Progenitor cell of endocrine pancreas (in vitro differentiated cells): ENCODE data around the gene ARHGEF10L. TPM values are rescaled to one million over a fixed set of nuclear protein-coding genes. Genes with fewer than 3 reads are reported as not detected.
A peak's percentile ranks its signal among the peaks of the same experiment; 100 is the strongest.

Experiments
- DNase-seq: peaks from one replicate; pipeline ENCODE4 v3.0.0; 2021; ENCODE audit warnings: low spot score; ENCODE audit not compliant: unreplicated experiment
- H3K27ac Mint-ChIP-seq: 2 replicates; pipeline ENCODE4 v1.8.0; 2021; ENCODE audit warnings: mild to moderate bottlenecking, moderate library complexity, mixed read lengths
- H3K27me3 Mint-ChIP-seq: 2 replicates; pipeline ENCODE4 v1.8.0; 2021; ENCODE audit warnings: mixed read lengths
- H3K36me3 Mint-ChIP-seq: 2 replicates; pipeline ENCODE4 v1.8.0; 2022; ENCODE audit warnings: mixed read lengths; ENCODE audit not compliant: insufficient read depth
- H3K4me1 Mint-ChIP-seq: 2 replicates; pipeline ENCODE4 v1.8.0; 2021; ENCODE audit warnings: low read depth, mixed read lengths
- H3K4me3 Mint-ChIP-seq: 2 replicates; pipeline ENCODE4 v1.8.0; 2021; ENCODE audit warnings: low read depth, mild to moderate bottlenecking, moderate library complexity, mixed read lengths
- H3K9me3 Mint-ChIP-seq: 2 replicates; pipeline ENCODE4 v1.8.0; 2021; ENCODE audit warnings: low read depth, mixed read lengths
- total RNA-seq: library from RNA; stranded (reverse); gene quantifications from 2 replicates; pipeline ENCODE4 v1.2.1, GENCODE V29; 2021
- TF ChIP-seq, protein P1 (sequence below): fragments of 200-600 bp; sonication (generic); IDR thresholded peaks from one replicate; pipeline ENCODE4 v1.5.0; 2021; ENCODE audit warnings: antibody characterized with exemption, mild to moderate bottlenecking; ENCODE audit not compliant: unreplicated experiment

The ARHGEF10L gene
- total RNA-seq, 1 donor from 2014 or later = 31.3 TPM

DNA sequence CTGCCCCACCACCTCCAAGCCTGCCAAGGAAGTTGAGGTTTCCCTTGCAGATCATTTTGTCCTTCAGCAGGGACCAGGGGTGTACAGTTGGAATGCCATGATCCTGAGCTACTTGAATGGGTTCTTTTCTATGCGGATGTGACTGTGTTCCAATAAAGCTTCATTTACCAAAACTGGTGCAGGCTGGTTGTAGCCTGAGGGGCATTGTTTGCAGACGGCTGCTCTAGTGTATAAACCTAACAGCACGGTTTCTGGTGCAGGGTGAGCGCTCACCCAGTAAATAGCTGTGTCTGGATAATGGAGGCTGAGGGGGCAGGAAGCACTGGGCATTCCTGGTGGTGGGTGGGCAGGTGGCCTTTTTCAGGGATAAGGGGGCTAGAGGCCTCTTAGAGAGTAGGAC lies 142.9 kb downstream of the ARHGEF10L start:
- TF ChIP-seq, protein P1, sequence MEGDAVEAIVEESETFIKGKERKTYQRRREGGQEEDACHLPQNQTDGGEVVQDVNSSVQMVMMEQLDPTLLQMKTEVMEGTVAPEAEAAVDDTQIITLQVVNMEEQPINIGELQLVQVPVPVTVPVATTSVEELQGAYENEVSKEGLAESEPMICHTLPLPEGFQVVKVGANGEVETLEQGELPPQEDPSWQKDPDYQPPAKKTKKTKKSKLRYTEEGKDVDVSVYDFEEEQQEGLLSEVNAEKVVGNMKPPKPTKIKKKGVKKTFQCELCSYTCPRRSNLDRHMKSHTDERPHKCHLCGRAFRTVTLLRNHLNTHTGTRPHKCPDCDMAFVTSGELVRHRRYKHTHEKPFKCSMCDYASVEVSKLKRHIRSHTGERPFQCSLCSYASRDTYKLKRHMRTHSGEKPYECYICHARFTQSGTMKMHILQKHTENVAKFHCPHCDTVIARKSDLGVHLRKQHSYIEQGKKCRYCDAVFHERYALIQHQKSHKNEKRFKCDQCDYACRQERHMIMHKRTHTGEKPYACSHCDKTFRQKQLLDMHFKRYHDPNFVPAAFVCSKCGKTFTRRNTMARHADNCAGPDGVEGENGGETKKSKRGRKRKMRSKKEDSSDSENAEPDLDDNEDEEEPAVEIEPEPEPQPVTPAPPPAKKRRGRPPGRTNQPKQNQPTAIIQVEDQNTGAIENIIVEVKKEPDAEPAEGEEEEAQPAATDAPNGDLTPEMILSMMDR = no peak
- H3K9me3 Mint-ChIP-seq = no peaks in the 10 kb centered on the region
- no peak for DNase-seq
- H3K4me3 Mint-ChIP-seq = no peak overlapping the region
- no peak overlapping the region for H3K27ac Mint-ChIP-seq
- H3K36me3 Mint-ChIP-seq = peaks cover 5% of the 10 kb centered on the region
- H3K4me1 Mint-ChIP-seq = peaks cover 3% of the 10 kb centered on the region
- no peaks in the 10 kb centered on the region for H3K27me3 Mint-ChIP-seq

DNA sequence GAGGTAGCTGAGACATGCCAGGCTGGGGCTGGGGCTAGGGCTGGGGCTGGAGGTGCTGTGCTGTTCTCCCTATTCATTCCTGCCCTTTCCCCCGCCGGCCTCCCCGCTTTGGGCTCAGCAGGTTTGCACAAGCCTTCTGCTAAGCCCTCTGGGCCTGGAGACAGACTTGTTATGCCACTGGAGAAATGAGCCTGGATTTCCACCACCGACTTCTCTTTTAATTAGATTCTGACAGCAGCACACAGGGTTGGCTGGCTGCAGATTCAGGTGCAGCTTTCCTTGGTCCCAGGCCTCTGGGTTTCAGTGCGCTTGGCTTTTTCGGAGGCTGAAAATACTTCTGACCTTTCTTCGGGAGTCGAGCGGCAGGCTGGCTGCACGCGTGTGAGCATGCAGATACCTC lies 144.1 kb downstream of the ARHGEF10L start:
- Mint-ChIP-seq H3K9me3 (no peaks in the 10 kb centered on the region), H3K4me1 (peaks cover 3% of the 10 kb centered on the region), H3K4me3 (no peak overlapping the region), H3K27ac (no peak overlapping the region), H3K27me3 (no peaks in the 10 kb centered on the region), H3K36me3 (peaks cover 7% of the 10 kb centered on the region)
- TF ChIP-seq, protein P1 = no peak
- DNase-seq = no peak

DNA sequence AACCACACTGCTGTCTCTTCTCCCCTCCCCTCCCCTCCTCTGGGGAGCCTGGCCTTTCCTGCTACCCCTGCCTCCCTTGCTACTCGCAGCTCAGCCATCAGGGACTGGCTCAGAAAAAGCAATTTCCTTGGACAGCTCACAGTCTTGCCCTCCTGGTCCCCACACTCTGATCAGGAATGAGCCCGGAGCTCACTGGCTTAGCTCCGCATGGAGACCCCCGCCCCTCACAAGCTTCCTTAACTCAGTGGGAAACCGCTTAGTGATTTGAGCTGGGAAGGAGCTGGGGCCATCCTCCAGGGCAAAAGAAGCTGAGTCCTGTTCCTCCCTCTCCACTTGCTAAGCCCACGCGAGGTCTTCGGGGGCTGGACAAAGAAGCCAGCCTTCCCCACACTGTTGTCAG lies 145.3 kb downstream of the ARHGEF10L start:
- DNase-seq = no peak
- TF ChIP-seq, protein P1 = no peak
- peaks cover 10% of the 10 kb centered on the region for H3K36me3 Mint-ChIP-seq

DNA sequence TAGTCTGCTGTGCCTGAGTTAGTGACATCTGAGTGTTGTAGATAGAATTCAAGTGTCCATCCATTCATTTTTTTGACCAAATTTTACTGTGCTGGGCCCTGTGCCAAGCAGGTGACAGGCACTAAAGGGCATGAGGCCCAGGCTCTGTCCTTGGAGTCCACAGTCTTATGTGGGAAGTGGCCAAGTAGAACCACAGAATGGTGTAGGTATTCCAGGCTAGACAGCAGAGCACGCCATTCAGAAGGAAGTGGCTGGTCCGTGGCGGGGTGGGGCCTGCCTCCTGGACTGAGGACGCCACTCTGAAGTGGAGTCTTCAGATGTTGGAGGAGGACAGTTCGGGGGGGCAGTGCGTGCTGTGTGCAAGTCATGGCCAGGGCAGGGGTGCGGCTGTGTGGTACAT lies 146.8 kb downstream of the ARHGEF10L start:
- Mint-ChIP-seq H3K4me3 (no peak overlapping the region), H3K27me3 (no peaks in the 10 kb centered on the region), H3K9me3 (no peaks in the 10 kb centered on the region), H3K27ac (no peak overlapping the region), H3K36me3 (peaks cover 11% of the 10 kb centered on the region), H3K4me1 (peaks cover 3% of the 10 kb centered on the region)
- TF ChIP-seq, protein P1 = no peak
- no peak for DNase-seq

More for the DNA sequence above, 145.3 kb downstream of the ARHGEF10L start:
- Mint-ChIP-seq H3K4me3 (no peak overlapping the region), H3K27ac (no peak overlapping the region), H3K27me3 (no peaks in the 10 kb centered on the region), H3K9me3 (no peaks in the 10 kb centered on the region), H3K4me1 (no peaks in the 10 kb centered on the region)

DNA sequence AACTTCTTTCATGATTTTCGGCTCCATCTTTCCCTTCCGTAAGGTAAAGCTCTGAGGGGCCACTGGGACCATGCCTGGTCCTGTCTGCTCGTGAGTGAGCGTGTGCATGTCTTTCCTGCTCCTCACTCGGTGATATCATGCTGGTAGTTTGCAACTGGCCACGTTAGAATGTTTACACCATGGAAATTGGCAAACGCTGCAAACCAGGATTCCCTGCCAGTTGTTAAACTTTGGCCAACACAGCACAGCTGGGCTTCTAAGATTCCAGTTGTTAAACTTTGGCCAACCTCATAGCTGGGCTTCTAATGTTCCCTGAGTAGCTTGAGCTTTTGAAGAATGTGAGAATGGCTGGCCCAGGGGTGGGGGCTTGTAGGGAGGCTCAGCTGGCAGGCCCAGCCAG lies 147.6 kb downstream of the ARHGEF10L start:
- Mint-ChIP-seq H3K27ac (peak overlapping the region; percentile 76), H3K9me3 (no peaks in the 10 kb centered on the region), H3K36me3 (peaks cover 11% of the 10 kb centered on the region), H3K4me3 (no peak overlapping the region), H3K27me3 (no peaks in the 10 kb centered on the region), H3K4me1 (peaks cover 4% of the 10 kb centered on the region)
- TF ChIP-seq, protein P1 = no peak
- DNase-seq = no peak
